Measurements from ENCODE around the gene VTI1A.

DNA sequence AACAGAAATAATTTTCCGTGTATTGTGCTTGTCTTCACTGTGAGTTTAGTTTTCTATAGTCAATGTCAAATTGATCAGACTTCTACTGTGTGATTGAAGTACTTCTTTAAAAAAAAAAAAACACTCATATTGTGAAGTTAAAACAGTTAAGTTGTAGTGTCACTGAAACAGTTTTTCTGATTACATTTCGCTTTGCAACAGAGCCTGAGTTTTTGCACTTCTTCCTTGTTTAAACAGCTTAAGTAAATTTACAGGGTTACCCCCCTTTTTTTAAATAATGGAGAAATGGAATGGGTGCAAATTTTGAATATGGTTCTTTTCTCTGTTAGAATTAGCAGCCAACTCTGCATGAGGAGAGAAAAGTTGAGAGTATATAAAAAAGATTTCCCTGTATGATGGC, 117.3 kb downstream of the VTI1A start:
- TF ChIP-seq POLR2A (IDR thresholded peaks at IDR 0.05; ENCODE audit: extremely low read depth, insufficient read length) (no peak), MYC (IDR thresholded peaks at IDR 0.05; ENCODE audit: low read depth, low read length) (no peak)
- TF ChIP-seq, protein P1, sequence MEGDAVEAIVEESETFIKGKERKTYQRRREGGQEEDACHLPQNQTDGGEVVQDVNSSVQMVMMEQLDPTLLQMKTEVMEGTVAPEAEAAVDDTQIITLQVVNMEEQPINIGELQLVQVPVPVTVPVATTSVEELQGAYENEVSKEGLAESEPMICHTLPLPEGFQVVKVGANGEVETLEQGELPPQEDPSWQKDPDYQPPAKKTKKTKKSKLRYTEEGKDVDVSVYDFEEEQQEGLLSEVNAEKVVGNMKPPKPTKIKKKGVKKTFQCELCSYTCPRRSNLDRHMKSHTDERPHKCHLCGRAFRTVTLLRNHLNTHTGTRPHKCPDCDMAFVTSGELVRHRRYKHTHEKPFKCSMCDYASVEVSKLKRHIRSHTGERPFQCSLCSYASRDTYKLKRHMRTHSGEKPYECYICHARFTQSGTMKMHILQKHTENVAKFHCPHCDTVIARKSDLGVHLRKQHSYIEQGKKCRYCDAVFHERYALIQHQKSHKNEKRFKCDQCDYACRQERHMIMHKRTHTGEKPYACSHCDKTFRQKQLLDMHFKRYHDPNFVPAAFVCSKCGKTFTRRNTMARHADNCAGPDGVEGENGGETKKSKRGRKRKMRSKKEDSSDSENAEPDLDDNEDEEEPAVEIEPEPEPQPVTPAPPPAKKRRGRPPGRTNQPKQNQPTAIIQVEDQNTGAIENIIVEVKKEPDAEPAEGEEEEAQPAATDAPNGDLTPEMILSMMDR (IDR thresholded peaks at IDR 0.05; ENCODE audit: low read depth, low read length): no peak
- TF ChIP-seq, protein P2, sequence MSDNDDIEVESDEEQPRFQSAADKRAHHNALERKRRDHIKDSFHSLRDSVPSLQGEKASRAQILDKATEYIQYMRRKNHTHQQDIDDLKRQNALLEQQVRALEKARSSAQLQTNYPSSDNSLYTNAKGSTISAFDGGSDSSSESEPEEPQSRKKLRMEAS (IDR thresholded peaks at IDR 0.05; ENCODE audit: low read depth, low read length): no peak

All from NB4 (cell line).